NCI-H128 (cell line): ENCODE data around the gene FAHD2B.
"Not testable (repeated sequence)": the region's sequence is repeated elsewhere in the genome, so short reads cannot be mapped to it uniquely, and the experiment has no call there.

Experiments used
- DNase-seq: peaks from one replicate; lab custom pipeline; 2025; ENCODE audit not compliant: unreplicated experiment; lab: John Stamatoyannopoulos, UW

Gene FAHD2B, protein sequence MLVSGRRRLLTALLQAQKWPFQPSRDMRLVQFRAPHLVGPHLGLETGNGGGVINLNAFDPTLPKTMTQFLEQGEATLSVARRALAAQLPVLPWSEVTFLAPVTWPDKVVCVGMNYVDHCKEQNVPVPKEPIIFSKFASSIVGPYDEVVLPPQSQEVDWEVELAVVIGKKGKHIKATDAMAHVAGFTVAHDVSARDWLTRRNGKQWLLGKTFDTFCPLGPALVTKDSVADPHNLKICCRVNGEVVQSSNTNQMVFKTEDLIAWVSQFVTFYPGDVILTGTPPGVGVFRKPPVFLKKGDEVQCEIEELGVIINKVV

GRCh38 chr2:97094772-97095611 is at the start of gene FAHD2B:
Gene FAHD2B (minus strand): TSS chr2:97094882. CDS start chr2:97091706, 3,176 bp downstream.
- DNase-seq: peak; percentile 23

GRCh38 chr2:97144016-97144415 is 49.3 kb upstream of the FAHD2B start:
- not testable (repeated sequence) for DNase-seq

DNA sequence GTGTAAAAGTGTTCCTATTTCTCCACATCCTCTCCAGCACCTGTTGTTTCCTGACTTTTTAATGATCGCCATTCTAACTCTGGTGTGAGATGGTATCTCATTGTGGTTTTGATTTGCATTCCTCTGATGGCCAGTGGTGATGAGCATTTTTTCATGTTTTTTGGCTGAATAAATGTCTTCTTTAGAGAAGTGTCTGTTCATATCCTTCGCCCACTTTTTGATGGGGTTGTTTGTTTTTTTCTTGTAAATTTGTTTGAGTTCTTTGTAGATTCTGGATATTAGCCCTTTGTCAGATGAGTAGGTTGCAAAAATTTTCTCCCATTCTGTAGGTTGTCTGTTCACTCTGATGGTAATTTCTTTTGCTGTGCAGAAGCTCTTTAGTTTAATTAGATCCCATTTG is 34.4 kb upstream of the FAHD2B start:
- not testable (repeated sequence) for DNase-seq

DNA sequence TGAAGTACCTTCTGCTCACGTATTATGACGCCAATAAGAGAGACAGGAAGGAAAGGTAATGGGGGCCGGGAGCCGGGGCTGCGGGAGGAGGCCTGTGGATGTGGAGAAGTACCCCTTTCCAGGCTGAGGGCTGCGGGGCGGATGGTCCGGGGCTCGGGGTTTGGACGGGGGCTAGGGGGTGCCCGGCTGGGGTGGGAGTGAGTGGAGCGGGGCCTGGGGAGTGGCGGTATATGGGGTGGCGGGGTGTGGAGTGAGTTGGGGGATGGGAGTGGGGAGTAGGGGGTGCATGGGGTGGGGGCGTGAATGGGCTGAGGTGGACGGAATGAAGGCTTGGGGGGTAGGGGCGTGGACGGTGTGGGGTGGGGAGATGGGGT is 19.2 kb upstream of the FAHD2B start:
- DNase-seq: not testable (repeated sequence)

DNA sequence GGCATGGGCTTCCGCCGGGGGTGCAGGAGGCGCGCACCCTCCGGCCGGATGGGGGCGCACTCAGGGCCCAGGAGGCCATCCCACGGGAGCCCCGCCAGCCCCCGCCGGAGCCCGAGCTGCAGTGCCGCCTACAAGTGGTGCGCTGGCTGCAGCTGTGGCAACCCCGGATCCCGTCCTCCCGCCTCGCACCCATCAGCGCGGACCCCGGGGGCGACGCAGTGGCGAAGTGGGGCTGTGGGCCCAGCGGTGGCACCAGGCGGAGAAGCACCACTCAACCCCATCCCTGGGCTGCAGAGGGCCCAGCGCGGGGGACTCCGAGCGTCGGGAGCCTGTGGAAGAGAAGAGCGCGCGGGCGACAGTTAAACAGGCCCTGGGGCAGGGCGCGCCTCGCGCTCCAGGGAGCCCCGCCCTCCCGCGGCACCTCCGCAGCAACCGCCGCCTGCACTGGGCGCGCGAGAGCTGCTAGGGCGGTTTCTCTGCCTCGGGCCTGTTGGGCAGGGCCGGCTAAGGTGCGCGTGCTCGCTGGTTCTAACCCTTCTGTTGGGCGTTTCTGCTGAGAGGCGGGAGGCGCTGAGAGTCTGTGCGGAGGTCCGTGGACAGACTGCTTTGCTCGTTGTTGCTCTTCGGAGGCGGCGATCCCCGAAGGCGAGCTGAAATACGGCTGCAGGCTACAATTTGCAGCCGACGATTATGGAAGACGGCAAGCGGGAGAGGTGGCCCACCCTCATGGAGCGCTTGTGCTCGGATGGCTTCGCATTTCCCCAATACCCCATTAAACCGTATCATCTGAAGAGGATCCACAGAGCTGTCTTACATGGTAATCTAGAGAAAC is 18.6 kb upstream of the FAHD2B start, which contains the start of gene ANKRD36:
Gene ANKRD36, plus strand, starts transcription at position 104 of the 832 bp plus-strand sequence. Its CDS starts 587 bp downstream, at position 691.
- not testable (repeated sequence) for DNase-seq

- not testable (repeated sequence) for DNase-seq
Observed at GRCh38 chr2:97112320-97113049, 17.8 kb upstream of the FAHD2B start.

GRCh38 chr2:97111246-97111645 is 16.6 kb upstream of the FAHD2B start:
- not testable (repeated sequence) for DNase-seq

DNA sequence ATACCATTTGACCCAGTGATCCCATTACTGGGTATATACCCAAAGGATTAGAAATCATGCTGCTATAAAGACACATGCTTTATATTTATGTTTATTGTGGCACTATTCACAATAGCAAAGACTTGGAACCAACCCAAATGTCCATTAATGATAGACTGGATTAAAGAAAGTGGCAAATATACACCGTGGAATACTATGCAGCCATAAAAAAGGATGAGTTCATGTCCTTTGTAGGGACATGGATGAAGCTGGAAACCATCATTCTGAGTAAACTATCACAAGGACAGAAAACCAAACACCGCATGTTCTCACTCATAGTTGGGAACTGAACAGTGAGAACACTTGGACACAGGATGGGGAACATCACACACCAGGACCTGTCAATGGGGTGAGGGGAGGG is 12.2 kb upstream of the FAHD2B start:
- not testable (repeated sequence) for DNase-seq

DNA sequence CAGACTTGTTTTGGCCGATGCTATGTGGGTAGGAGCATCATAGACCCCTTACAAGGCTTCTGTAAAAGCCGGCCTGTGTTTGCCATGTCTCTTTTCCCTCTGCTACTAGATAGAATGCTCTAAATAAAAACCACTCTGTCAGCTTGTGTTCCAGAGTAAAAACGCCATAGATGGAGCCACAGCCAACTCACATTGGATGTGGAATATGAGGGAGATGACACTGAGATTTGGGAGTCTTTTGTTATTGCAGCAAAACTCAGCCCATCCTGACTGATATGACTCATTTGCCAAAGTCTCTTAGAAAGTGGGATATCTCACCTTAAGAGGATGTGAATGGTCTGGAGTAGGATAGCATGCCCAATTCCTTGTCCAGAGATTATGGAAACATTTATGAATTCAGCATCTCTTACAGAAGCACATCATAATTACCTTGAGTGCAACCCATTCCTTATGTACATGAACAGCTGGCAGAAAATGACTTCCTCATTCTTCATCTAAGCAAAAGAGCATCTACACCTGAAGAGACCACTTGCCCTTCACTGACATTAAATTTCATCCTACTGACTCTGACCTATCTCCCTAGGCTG is 4.2 kb upstream of the FAHD2B start:
- not testable (repeated sequence) for DNase-seq

GRCh38 chr2:97095661-97096060 is 979 bp upstream of the FAHD2B start:
- no peak for DNase-seq

- not testable (repeated sequence) for DNase-seq
Observed at GRCh38 chr2:97093983-97094771, 505 bp downstream of the FAHD2B start.

- not testable (repeated sequence) for DNase-seq
Observed at GRCh38 chr2:97092946-97093345, 1.7 kb downstream of the FAHD2B start.

GRCh38 chr2:97088706-97089105 is 6.0 kb downstream of the FAHD2B start:
- not testable (repeated sequence) for DNase-seq

DNA sequence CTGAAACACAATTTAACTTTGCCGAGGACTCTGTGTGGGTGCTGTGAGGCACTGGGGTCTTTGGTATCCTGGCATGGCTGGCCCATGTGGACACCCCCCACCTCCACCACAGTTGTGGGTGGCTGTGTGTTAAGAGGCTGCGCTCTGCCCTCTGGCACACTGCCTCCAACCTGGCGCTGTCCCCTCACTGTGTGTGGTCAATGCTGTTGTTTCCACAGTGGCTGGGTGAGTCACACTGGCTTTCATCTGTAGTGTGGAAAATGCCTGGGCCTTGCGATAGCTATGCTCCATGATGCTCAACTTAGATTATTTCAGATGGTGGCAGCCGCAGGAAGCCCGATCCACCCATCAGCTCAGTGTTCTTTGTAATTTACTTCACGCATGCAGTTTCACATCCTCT is 9.6 kb downstream of the FAHD2B start:
- DNase-seq: not testable (repeated sequence)

- not testable (repeated sequence) for DNase-seq
Observed at GRCh38 chr2:97083516-97083915, 11.2 kb downstream of the FAHD2B start.

- DNase-seq: not testable (repeated sequence)
Observed at GRCh38 chr2:97082206-97082605, 12.5 kb downstream of the FAHD2B start.

DNA sequence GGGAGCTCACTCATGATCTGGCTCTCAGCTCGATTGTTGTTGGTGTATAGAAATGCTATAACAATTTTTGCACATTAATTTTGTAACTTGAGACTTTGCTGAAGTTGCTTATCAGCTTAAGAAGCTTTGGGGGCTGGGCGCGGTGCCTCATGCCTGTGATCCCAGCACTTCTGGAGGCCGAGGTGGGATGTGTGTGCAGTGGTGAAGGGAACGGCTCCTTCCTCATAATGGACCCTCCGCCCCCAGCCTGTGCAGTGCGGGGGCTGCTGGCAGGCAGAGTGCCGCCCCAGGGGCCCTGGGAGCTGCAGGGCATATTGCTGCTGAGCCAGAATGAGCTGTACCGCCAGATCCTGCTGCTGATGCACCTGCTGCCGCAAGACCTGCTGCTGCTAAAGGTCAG is 13.8 kb downstream of the FAHD2B start:
- DNase-seq: not testable (repeated sequence)

DNA sequence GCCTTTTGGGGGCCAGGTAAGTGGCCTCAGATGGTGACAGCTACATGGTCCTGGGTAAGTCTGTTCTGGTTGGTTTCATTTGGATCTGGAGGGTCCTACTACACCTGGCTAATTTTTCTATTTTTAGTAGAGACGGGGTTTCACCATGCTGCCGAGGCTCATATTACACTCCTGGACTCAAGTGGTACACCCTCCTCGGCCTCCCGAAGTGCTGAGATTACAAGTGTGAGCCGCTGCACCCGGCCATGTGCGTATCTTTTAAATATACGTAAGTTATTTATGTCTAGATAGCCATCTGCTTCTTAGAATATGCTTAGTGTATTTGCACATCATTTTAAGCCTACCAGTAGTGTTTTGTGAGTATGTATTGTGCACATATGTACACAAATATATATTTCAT is 17.5 kb downstream of the FAHD2B start:
- peak; percentile 1 for DNase-seq

DNA sequence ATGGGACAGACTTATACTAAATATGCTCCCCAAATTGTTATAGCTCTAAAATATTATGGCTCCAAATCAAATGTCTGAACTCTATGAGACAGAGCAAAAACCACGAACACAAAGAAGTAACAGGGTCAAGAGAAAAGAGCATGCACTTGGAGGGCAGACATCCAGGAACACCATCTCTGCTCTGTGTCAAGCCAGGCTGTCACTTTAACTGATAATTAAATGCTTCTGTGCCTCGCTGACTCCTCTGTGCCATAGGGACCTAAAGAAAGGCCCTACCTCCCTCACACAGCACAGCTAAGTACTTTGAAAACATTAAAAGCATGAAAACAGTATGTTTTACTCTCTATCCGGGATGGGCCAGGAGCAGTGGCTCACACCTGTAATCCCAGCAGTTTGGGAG is 23.8 kb downstream of the FAHD2B start:
- not testable (repeated sequence) for DNase-seq
